Measurements from ENCODE around the gene TUG1.

The TUG1 gene

GRCh38 chr22:30979932-30980331 is 10.9 kb downstream of the TUG1 start:
- H3K36me3 ChIP-seq (ENCODE audit: control insufficient read depth, insufficient read depth, low read length, severe bottlenecking) = peaks cover 10% of the 10 kb centered on the region

DNA sequence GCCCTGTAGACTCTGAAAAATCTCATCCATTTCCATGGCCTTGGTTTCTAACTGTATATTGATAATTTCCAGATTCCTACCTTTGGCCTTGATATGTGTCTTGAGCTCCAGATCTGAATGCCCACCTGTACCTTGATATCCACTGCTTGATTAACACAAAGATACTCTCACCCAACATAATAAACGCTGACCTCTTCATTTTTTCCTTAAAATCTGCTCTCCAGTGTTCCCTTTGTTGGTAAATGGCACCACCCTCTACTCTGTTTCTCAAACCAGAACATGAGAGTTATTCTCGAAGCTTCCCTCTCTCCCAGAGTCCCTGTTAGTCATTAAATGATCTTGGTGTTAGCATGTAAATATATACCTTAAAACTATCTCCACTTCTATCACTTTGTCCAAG is 13.4 kb downstream of the TUG1 start:
- no peaks in the 10 kb centered on the region for H3K27me3 ChIP-seq (replicated peaks; ENCODE audit: control insufficient read depth, insufficient read depth, low read length)
- H3K9ac ChIP-seq (ENCODE audit: low read length) = no peak overlapping the region
- no peaks in the 10 kb centered on the region for H3K4me1 ChIP-seq (ENCODE audit: control insufficient read depth, insufficient read depth, low read length)
- no peaks in the 10 kb centered on the region for H3K9me3 ChIP-seq (ENCODE audit: control insufficient read depth, low read length)
- H3K36me3 ChIP-seq (ENCODE audit: control insufficient read depth, insufficient read depth, low read length, severe bottlenecking) = no peaks in the 10 kb centered on the region
- no peak overlapping the region for H3K4me3 ChIP-seq (ENCODE audit: low read length)
- DNase-seq (ENCODE audit: low read depth) = no peak

More at GRCh38 chr22:30979932-30980331, 10.9 kb downstream of the TUG1 start:
- Histone ChIP-seq H3K4me3 (ENCODE audit: low read length) (no peak overlapping the region), H3K9me3 (ENCODE audit: control insufficient read depth, low read length) (no peaks in the 10 kb centered on the region), H3K4me1 (ENCODE audit: control insufficient read depth, insufficient read depth, low read length) (no peaks in the 10 kb centered on the region), H3K27me3 (replicated peaks; ENCODE audit: control insufficient read depth, insufficient read depth, low read length) (no peaks in the 10 kb centered on the region), H3K9ac (ENCODE audit: low read length) (no peak overlapping the region)
- no peak for DNase-seq (ENCODE audit: low read depth)

DNA sequence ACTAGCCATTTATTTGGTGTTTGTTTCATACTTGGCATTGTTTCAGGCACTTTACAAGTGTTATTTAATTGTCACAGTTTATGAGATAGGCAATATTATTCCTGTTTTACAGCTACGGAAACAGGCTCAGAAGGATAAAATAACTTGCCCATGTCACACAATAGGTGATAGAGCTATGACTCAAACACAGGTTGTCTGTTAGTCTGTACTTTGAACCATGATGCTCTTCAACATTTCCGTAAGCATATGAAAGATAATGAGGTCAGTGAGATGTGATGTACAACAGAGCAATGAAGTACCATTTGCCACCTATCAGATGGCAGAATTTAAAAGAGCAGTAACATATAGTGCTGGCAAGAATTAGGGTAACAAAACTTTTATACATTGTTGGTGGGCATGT is 15.3 kb downstream of the TUG1 start:
- H3K27me3 ChIP-seq (replicated peaks; ENCODE audit: control insufficient read depth, insufficient read depth, low read length) = no peaks in the 10 kb centered on the region
- H3K4me3 ChIP-seq (ENCODE audit: low read length) = no peak overlapping the region
- no peaks in the 10 kb centered on the region for H3K4me1 ChIP-seq (ENCODE audit: control insufficient read depth, insufficient read depth, low read length)
- no peaks in the 10 kb centered on the region for H3K9me3 ChIP-seq (ENCODE audit: control insufficient read depth, low read length)
- no peaks in the 10 kb centered on the region for H3K36me3 ChIP-seq (ENCODE audit: control insufficient read depth, insufficient read depth, low read length, severe bottlenecking)
- DNase-seq (ENCODE audit: low read depth) = no peak
- no peak overlapping the region for H3K9ac ChIP-seq (ENCODE audit: low read length)

GRCh38 chr22:30985561-30986208 is 16.6 kb downstream of the TUG1 start:
- Histone ChIP-seq H3K9ac (ENCODE audit: low read length) (no peak overlapping the region), H3K4me3 (ENCODE audit: low read length) (no peak overlapping the region), H3K27me3 (replicated peaks; ENCODE audit: control insufficient read depth, insufficient read depth, low read length) (no peaks in the 10 kb centered on the region), H3K36me3 (ENCODE audit: control insufficient read depth, insufficient read depth, low read length, severe bottlenecking) (no peaks in the 10 kb centered on the region), H3K4me1 (ENCODE audit: control insufficient read depth, insufficient read depth, low read length) (no peaks in the 10 kb centered on the region), H3K9me3 (ENCODE audit: control insufficient read depth, low read length) (no peaks in the 10 kb centered on the region)
- DNase-seq (ENCODE audit: low read depth) = no peak

DNA sequence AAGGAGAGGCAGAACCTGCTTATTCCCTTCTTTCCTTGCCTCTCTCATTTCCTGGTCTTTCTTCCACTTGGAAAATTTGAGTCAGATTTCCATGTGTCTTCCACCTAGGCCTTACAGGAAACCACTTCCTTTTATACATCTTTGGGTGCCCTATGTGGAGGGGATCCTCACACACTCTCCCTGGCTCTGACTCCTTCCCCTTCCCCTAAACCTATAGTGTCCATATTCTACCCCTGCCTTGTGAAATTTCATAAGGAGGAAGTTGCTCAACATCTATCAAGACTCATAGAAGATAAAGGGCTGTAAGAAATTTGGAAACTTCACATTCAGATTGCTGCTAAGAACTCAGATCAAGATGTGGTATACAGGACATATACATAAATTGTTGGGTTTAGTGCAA is 20.4 kb downstream of the TUG1 start:
- Histone ChIP-seq H3K27me3 (replicated peaks; ENCODE audit: control insufficient read depth, insufficient read depth, low read length) (no peaks in the 10 kb centered on the region), H3K4me3 (ENCODE audit: low read length) (no peak overlapping the region), H3K4me1 (ENCODE audit: control insufficient read depth, insufficient read depth, low read length) (no peaks in the 10 kb centered on the region), H3K9ac (ENCODE audit: low read length) (no peak overlapping the region), H3K9me3 (ENCODE audit: control insufficient read depth, low read length) (no peaks in the 10 kb centered on the region), H3K36me3 (ENCODE audit: control insufficient read depth, insufficient read depth, low read length, severe bottlenecking) (no peaks in the 10 kb centered on the region)
- DNase-seq (ENCODE audit: low read depth) = no peak

GRCh38 chr22:30990690-30991089 is 21.6 kb downstream of the TUG1 start:
- no peak for DNase-seq (ENCODE audit: low read depth)
- Histone ChIP-seq H3K9me3 (ENCODE audit: control insufficient read depth, low read length) (no peaks in the 10 kb centered on the region), H3K9ac (ENCODE audit: low read length) (no peak overlapping the region), H3K36me3 (ENCODE audit: control insufficient read depth, insufficient read depth, low read length, severe bottlenecking) (no peaks in the 10 kb centered on the region), H3K4me3 (ENCODE audit: low read length) (no peak overlapping the region), H3K27me3 (replicated peaks; ENCODE audit: control insufficient read depth, insufficient read depth, low read length) (peaks cover 4% of the 10 kb centered on the region), H3K4me1 (ENCODE audit: control insufficient read depth, insufficient read depth, low read length) (no peaks in the 10 kb centered on the region)

DNA sequence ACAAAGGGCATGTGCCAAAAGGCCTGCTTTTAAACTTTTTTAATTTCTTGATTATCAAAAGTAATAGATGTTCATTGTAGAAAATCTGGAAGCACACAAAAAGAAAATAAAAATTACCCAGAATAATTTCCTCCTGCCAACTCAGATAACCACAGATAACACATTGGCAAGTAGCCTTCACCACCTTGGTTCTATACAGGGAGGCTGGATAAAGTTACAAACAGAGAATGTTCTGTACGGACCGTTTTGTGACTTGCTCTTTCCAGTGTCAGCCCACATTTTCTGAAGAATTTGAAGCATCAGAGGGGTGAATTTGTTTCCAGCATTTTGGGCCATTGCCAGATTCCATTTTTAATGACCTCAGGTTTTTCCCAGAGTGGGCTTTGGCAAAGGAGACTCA is 23.5 kb downstream of the TUG1 start:
- Histone ChIP-seq H3K9ac (ENCODE audit: low read length) (no peak overlapping the region), H3K36me3 (ENCODE audit: control insufficient read depth, insufficient read depth, low read length, severe bottlenecking) (no peaks in the 10 kb centered on the region)

DNA sequence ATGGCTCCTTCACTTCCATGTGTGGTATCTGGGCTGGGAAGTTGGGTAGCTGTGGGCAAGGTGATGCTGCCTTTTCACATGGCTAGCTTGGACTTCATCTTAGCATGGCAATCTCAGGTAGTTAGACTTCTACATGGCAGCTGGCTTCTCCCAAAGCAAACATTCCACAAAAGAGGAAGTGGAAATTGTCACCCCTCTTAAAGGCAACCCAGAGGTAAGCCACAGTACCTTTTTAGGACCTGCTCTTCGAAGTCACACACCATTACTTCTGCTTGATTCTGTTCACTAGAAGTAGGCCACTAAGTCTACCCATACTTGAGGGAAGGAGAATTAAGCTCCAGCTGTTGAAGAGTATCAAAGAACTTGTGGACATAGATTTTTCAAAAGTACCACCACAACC is 25.9 kb downstream of the TUG1 start:
- H3K9ac ChIP-seq (ENCODE audit: low read length) = no peak overlapping the region
- DNase-seq (ENCODE audit: low read depth) = no peak
- no peaks in the 10 kb centered on the region for H3K9me3 ChIP-seq (ENCODE audit: control insufficient read depth, low read length)
- H3K36me3 ChIP-seq (ENCODE audit: control insufficient read depth, insufficient read depth, low read length, severe bottlenecking) = no peaks in the 10 kb centered on the region
- H3K4me1 ChIP-seq (ENCODE audit: control insufficient read depth, insufficient read depth, low read length) = no peaks in the 10 kb centered on the region
- H3K27me3 ChIP-seq (replicated peaks; ENCODE audit: control insufficient read depth, insufficient read depth, low read length) = peaks cover 4% of the 10 kb centered on the region
- H3K4me3 ChIP-seq (ENCODE audit: low read length) = no peak overlapping the region

More for the DNA sequence above, 23.5 kb downstream of the TUG1 start:
- H3K9me3 ChIP-seq (ENCODE audit: control insufficient read depth, low read length) = no peaks in the 10 kb centered on the region
- peaks cover 4% of the 10 kb centered on the region for H3K27me3 ChIP-seq (replicated peaks; ENCODE audit: control insufficient read depth, insufficient read depth, low read length)
- H3K4me3 ChIP-seq (ENCODE audit: low read length) = no peak overlapping the region
- no peak for DNase-seq (ENCODE audit: low read depth)
- no peaks in the 10 kb centered on the region for H3K4me1 ChIP-seq (ENCODE audit: control insufficient read depth, insufficient read depth, low read length)

- Histone ChIP-seq H3K9me3 (ENCODE audit: control insufficient read depth, low read length) (no peaks in the 10 kb centered on the region), H3K4me1 (ENCODE audit: control insufficient read depth, insufficient read depth, low read length) (no peaks in the 10 kb centered on the region), H3K4me3 (ENCODE audit: low read length) (no peak overlapping the region), H3K27me3 (replicated peaks; ENCODE audit: control insufficient read depth, insufficient read depth, low read length) (peaks cover 4% of the 10 kb centered on the region), H3K36me3 (ENCODE audit: control insufficient read depth, insufficient read depth, low read length, severe bottlenecking) (no peaks in the 10 kb centered on the region), H3K9ac (ENCODE audit: low read length) (no peak overlapping the region)
- DNase-seq (ENCODE audit: low read depth) = no peak
Observed at GRCh38 chr22:30996462-30996861, 27.4 kb downstream of the TUG1 start.

- Histone ChIP-seq H3K36me3 (ENCODE audit: control insufficient read depth, insufficient read depth, low read length, severe bottlenecking) (no peaks in the 10 kb centered on the region), H3K4me3 (ENCODE audit: low read length) (no peak overlapping the region), H3K27me3 (replicated peaks; ENCODE audit: control insufficient read depth, insufficient read depth, low read length) (peaks cover 7% of the 10 kb centered on the region), H3K9me3 (ENCODE audit: control insufficient read depth, low read length) (no peaks in the 10 kb centered on the region), H3K9ac (ENCODE audit: low read length) (no peak overlapping the region), H3K4me1 (ENCODE audit: control insufficient read depth, insufficient read depth, low read length) (no peaks in the 10 kb centered on the region)
- DNase-seq (ENCODE audit: low read depth) = no peak
Observed at GRCh38 chr22:30998329-30998728, 29.3 kb downstream of the TUG1 start.

DNA sequence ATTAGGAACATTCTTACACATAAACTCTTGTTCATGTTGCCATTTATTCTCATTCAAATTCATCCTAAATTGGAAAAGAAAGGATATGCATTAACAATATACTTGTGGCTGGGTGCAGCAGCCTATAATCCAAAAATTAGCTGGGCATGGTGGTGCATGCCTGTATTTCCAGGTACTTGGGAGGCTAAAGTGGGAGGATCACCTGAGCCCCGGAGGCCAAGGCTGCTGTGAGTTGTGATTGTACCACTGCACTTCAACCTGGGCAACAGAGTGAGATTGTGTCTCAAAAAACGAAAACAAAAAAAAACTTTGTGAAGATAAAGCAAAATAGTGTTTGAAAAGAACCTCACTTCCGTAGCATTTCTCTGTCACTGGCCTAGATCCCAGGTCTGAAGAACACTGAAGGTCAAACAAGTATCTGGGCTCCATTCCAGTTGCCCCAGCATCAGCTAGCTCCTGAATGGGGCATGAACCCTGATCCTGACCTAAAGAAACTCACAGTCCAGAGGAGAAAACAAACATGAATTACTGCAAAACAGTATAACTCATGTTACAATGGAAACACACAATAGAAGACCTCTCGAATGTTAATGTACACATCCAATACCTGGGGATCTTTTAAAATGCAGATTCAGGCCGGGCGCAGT is 32.2 kb downstream of the TUG1 start:
- no peaks in the 10 kb centered on the region for H3K4me1 ChIP-seq (ENCODE audit: control insufficient read depth, insufficient read depth, low read length)
- no peak for DNase-seq (ENCODE audit: low read depth)
- no peak overlapping the region for H3K4me3 ChIP-seq (ENCODE audit: low read length)

GRCh38 chr22:31005535-31005934 is 36.5 kb downstream of the TUG1 start:
- H3K4me1 ChIP-seq (ENCODE audit: control insufficient read depth, insufficient read depth, low read length) = no peaks in the 10 kb centered on the region
- DNase-seq (ENCODE audit: low read depth) = no peak
- H3K27me3 ChIP-seq (replicated peaks; ENCODE audit: control insufficient read depth, insufficient read depth, low read length) = peaks cover 3% of the 10 kb centered on the region
- H3K9me3 ChIP-seq (ENCODE audit: control insufficient read depth, low read length) = peaks cover 13% of the 10 kb centered on the region
- H3K9ac ChIP-seq (ENCODE audit: low read length) = no peak overlapping the region
- H3K4me3 ChIP-seq (ENCODE audit: low read length) = no peak overlapping the region
- H3K36me3 ChIP-seq (ENCODE audit: control insufficient read depth, insufficient read depth, low read length, severe bottlenecking) = no peaks in the 10 kb centered on the region

More for the DNA sequence above, 32.2 kb downstream of the TUG1 start:
- Histone ChIP-seq H3K27me3 (replicated peaks; ENCODE audit: control insufficient read depth, insufficient read depth, low read length) (peaks cover 3% of the 10 kb centered on the region), H3K9me3 (ENCODE audit: control insufficient read depth, low read length) (peaks cover 13% of the 10 kb centered on the region), H3K9ac (ENCODE audit: low read length) (no peak overlapping the region), H3K36me3 (ENCODE audit: control insufficient read depth, insufficient read depth, low read length, severe bottlenecking) (no peaks in the 10 kb centered on the region)
